Activated CD8-positive, alpha-beta memory T cell treated with anti-CD3 and anti-CD28 coated beads for 4 hours (primary cell): Measurements from ENCODE around the gene TSSK3.
"Not testable (repeated sequence)": the region's sequence is repeated elsewhere in the genome, so short reads cannot be mapped to it uniquely, and the experiment has no call there.

Experiments
- DNase-seq, 2 donors: peaks; one replicate each; pipeline ENCODE4 v3.0.0-alpha.2; 2020; ENCODE audit warnings: low read depth in 2 of 2

Gene TSSK3

GRCh38 chr1:32338637-32339145 is 23.6 kb upstream of the TSSK3 start:
- no peak for DNase-seq

- no peak for DNase-seq
These were observed 22.9 kb upstream of the TSSK3 start for GRCh38 chr1:32339363-32339978.

DNA sequence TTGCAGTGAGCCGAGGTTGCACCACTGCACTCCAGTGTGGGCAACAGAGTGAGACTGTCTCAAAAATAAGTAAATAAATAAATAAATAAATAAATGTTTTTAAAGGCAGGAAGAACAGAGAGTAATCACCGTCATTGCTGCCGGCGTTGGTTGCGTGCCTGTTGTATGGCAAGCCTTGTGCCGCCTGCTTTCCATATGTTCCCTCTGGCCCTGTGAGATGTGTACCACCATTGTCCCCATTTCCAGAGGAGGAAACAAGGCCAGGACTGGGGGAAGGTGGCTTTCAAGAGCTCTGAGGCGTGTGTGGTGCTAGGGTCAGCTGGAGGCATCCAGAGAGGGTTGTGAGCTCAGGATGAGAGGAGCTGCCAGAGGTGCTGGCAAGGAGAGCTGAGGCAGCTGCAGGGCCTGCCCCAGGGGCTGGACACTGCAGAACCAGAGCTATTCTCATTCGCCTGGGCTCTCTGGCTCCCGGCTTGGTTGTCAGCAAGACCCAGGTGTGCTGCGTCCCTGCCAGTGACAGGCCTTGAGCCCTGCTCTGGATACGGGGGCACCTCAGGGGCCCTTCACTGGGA is 21.1 kb upstream of the TSSK3 start:
- no peak for DNase-seq

DNA sequence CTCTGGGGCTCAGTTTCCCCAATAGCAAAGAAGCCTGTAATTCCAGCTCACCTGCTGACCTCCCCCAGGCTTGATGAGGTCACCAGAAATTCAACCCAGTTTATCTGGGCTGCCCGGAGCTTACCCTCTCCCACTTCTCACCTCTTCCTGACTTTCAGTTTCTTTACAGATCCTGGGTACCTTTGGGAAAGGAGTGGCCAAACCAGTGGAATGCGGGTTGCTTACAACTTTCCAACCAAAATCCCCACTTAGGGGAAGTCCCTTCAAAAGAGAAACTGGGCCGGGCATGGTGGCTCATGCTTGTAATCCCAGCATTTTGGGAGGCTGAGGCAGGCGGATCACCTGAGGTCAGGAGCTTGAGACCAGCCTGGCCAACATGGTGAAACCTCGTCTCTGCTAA is 20.4 kb upstream of the TSSK3 start:
- no peak for DNase-seq

DNA sequence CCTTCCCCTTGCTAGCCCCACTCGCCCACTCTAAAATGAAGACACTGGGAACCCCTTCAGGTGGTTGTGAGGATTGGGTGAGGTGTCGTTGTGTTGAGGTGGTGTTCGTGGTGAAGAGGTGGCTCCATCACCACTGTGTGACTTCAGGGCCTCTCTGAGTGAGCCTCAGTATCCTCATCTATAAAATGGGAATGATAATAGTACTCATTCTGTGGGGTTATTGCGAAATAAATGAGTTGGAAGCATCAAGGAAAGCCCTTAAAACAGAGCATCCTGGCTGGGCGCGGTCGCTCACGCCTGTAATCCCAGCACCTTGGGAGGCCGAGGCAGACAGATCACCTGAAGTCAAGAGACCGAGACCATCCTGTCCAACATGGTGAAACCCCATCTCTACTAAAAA is 19.6 kb upstream of the TSSK3 start:
- DNase-seq, result no peak

GRCh38 chr1:32345289-32345827 is 17.0 kb upstream of the TSSK3 start:
- DNase-seq, result no peak

GRCh38 chr1:32346532-32347157 is 15.7 kb upstream of the TSSK3 start:
- DNase-seq, result no peak

DNA sequence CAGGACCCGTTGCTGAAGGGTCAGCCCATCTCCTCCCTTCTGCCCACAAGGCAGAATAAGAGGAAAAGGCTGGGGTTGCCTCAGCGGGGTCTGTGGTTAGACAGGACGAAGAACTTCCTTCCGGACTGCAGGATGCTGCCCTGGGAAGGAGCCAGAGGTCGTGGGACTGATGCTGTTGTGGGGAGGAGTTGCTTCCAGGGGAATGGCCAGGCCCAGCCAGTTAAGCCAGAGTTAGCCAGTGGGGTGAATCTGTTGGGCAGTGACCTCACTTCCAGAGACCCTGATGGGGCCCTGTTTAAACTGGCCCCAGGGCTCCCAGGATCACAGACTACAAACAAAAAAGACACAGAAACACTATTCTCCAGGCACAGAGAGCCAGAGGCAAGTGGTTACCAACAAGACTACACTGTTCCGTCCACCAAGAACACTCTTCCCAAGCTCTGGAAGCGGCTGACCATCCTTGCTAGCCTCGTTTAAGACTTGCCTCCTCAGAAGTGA is 13.1 kb upstream of the TSSK3 start:
- DNase-seq, result no peak

GRCh38 chr1:32350785-32351398 is 11.4 kb upstream of the TSSK3 start:
- peak; percentile 52 to 57 for DNase-seq

- peak; percentile 77 to 83 for DNase-seq
These were observed 10.7 kb upstream of the TSSK3 start for GRCh38 chr1:32351399-32352238.

GRCh38 chr1:32352239-32352745 is 10.0 kb upstream of the TSSK3 start:
- DNase-seq, result no peak

DNA sequence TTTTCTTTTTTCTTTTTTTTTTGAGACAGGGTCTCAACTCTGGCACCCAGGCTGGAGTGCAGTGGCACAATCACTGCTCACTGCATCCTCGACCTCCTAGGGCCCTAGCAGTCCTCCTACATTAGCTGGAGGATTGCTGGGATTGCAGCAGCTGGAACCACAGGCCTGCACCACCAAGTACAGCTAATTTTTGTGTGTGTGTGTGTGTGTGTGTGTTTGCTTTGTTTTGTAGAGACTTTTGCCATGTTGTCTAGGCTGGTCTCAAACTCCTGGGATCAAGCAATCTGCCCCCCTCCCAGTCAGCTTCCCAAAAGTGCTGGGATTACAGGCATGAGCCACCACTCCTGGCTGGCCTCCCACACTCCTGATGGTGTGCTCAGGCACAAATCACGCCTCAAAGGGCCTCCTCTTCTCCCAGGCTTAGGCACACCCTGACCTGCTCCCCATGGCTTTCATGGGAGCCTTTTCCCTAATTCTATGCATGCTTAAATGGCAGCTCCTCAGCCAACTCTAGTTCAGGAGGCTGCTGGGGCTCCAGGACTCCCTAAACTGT is 9.4 kb upstream of the TSSK3 start:
- DNase-seq, result no peak

DNA sequence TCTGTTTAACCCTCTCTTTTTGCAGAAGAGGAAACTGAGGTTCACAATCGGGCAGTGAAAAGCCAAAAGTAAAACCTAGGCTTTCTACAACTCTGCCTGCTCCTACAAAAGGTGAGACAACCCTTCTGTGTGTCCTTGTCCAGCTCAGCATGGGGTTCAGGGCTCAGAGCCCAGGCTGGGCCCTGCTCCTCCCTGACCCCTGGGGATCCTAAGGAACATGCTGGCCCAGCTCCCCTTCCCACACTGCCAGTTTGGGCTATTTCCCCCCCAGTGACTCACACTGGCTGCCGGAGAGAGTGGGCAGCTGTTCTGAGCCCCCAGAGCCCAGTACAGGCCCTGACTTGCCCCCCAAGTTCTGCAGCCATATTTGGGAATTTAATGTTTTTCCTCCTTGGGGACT is 8.9 kb upstream of the TSSK3 start:
- DNase-seq, result no peak

DNA sequence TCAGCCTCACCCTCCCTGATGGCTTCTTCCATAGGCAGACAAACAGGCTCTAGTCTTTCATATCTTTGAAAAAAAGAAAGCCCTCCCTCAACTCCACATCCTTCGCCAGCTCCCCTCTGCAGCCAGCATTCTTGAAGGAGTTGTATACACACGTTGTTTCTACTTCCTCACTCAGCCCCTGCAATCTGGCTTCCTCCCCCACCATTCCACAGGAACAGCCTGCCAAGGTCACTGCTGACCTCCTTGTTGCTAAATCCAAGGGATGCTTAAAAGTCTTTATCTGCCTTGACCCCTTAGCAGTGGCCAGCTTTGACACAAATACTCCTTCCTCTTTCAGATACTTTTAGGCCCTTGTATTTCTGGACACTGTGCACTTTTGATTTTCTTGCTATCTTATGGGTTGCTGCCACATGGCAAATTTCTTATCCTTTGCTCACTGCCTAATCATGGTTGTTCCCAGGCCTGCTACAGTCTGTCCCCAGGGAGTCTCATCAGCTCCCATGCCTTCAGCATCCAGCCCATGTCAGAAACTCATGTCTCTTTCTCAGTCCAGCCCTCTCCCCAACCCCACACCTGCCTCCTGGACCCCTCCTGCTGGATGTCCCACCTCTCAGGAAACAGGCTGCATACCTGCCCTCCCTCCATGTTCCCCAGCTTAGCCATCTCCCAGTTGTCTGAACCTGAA is 8.3 kb upstream of the TSSK3 start:
- DNase-seq, result no peak

- not testable (repeated sequence) for DNase-seq
These were observed 6.6 kb upstream of the TSSK3 start for GRCh38 chr1:32355778-32356177.

DNA sequence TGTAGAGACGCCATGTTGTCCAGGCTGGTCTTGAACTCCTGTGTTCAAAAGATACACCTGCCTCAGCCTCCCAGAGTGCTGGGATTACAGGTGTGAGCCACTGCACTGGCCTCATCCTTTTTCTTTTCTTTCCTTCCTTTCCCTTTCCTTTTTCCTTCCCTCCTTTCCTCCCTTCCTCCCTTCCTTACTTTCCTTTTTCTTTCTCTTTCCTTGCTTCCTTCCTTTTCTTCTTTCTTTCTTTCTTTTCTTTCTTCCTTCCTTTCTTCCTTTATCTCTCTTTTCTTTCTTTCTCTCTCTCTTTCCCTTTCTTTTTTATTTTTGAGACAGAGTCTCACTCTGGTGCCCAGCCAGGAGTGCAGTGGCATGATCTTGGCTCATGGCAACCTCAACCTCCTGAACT is 5.9 kb upstream of the TSSK3 start:
- DNase-seq, result no peak

DNA sequence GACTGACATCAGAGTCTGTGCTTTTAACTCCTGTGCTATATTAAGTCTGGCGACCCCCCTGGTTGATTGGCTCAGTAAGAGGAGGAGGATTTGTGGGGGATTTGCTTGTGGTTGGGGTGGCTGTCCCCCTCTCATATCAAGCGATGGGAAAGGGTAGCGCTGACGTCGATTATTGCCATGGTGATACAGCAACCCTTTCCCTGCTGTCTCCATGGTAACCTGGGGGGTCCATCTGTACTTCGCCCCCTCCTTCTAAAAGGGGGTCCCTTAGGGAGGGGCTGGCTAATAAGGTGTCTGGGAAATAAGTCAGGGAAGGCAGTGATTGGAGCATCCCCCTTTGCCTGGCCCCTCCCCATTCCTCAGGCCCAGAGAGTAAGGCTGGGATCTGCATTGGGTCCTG is 4.7 kb upstream of the TSSK3 start:
- no peak for DNase-seq

- no peak for DNase-seq
These were observed 3.9 kb upstream of the TSSK3 start for GRCh38 chr1:32358435-32358834.

DNA sequence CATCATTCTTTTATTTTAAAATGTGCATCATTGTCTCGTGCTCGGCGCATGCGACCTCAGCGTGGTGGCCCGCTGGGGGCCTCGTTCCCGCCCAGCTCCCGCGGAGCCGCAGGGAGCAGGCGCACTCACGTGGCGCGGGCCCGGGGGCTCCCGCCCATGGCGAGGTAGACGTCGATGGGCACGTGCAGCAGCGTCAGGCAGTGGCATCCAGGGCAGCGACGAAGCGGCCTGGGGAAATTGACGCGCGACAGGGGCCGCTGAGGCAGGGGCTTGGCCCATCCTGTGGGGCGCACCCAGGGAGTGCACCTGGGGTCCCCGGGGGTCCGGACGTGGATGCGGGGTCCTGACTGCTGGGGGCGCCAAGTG is 1.0 kb upstream of the TSSK3 start:
- no peak for DNase-seq

DNA sequence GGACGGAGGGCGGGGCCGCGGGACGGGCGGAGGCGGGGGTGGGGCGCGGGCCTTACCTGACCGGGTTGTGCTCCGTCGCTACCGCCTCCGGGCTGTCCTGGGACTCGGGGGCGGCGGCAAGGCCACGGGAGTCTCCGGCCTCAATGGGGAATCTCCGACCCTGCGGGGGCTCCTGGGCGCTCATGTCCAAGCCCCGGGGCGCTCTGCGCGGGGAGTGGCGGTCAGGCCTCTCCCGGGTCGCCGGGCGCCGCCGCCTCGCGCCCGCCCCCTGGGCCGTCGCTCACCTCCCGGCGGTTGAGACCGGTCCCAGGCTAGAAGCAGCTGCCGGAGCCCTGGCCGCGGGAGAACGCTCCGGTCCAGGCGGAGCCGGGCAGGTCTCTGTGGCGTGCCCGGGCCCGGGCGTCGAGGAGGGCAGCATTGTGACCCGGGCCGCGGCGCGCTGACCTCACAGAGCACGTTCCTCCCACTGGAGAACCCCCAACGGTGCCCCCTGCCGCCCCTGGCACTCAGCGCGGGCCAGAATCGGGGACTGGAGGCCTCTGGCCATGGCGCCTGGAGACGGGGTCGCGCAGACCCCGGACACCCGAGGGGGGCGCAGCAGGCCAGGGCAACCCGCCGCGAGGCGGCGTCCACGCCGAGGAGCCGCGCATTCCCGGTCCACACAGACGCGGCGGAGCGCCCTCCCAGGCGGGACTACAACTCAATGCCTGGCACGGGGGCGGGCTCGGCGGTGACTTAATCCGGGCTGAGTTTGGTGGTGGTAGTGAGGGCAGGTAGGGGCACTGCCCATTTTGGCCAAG is 465 bp upstream of the TSSK3 start:
- DNase-seq, result no peak
